Loucy (cell line): Measurements from ENCODE around the gene CPA1.

Experiments
- H2AFZ ChIP-seq: fragments of 200-600 bp; sonication (generic); 2 replicates; pipeline ENCODE4 v1.6.0; 2016; ENCODE audit warnings: antibody characterized with exemption, mild to moderate bottlenecking, low read length, moderate library complexity
- H3F3A ChIP-seq: fragments of 200-600 bp; 2 replicates; pipeline ENCODE4 v1.6.0; 2016; ENCODE audit warnings: antibody characterized with exemption, low read depth, mild to moderate bottlenecking
- H3K27me3 ChIP-seq: fragments of 200-600 bp; sonication (generic); 2 replicates; pipeline ENCODE4 v1.6.1; 2014; ENCODE audit warnings: low read length, mild to moderate bottlenecking; ENCODE audit not compliant: insufficient read depth, poor library complexity, severe bottlenecking
- H3K36me3 ChIP-seq: fragments of 200-600 bp; sonication (generic); 2 replicates; pipeline ENCODE4 v1.6.1; 2016; ENCODE audit warnings: low read length; ENCODE audit not compliant: insufficient read depth
- H3K4me1 ChIP-seq: fragments of 200-600 bp; sonication (generic); 2 replicates; pipeline ENCODE4 v1.5.1; 2014; ENCODE audit warnings: low read length, mild to moderate bottlenecking; ENCODE audit not compliant: insufficient read depth, poor library complexity, severe bottlenecking
- H3K4me2 ChIP-seq: fragments of 200-600 bp; sonication (generic); 2 replicates; pipeline ENCODE4 v1.6.0; 2014; ENCODE audit warnings: antibody characterized with exemption, low read length, low read depth, mild to moderate bottlenecking; ENCODE audit not compliant: poor library complexity, severe bottlenecking
- H3K4me3 ChIP-seq: fragments of 200-600 bp; sonication (generic); 2 replicates; pipeline ENCODE4 v1.5.1; 2014; ENCODE audit warnings: low read length, mild to moderate bottlenecking, mixed read lengths; ENCODE audit not compliant: poor library complexity, severe bottlenecking
- H3K79me2 ChIP-seq: fragments of 200-600 bp; sonication (generic); 2 replicates; pipeline ENCODE4 v1.6.1; 2014; ENCODE audit warnings: low read length; ENCODE audit not compliant: insufficient read depth
- H3K9ac ChIP-seq: fragments of 200-600 bp; sonication (generic); 2 replicates; pipeline ENCODE4 v1.6.0; 2014; ENCODE audit warnings: mild to moderate bottlenecking, low read depth, low read length, moderate library complexity; ENCODE audit not compliant: poor library complexity, severe bottlenecking
- H3K9me2 ChIP-seq: fragments of 200-600 bp; sonication (generic); replicated peaks from 2 replicates; pipeline ENCODE4 v1.6.1; 2016; ENCODE audit warnings: low read depth, low read length, mixed read lengths
- H3K9me3 ChIP-seq: fragments of 200-600 bp; sonication (generic); 2 replicates; pipeline ENCODE4 v1.6.1; 2014; ENCODE audit warnings: mild to moderate bottlenecking, antibody characterized with exemption, low read length, low read depth; ENCODE audit not compliant: insufficient read depth
- H4K20me1 ChIP-seq: fragments of 200-600 bp; sonication (generic); 2 replicates; pipeline ENCODE4 v1.6.0; 2014; ENCODE audit warnings: antibody characterized with exemption, low read length, mild to moderate bottlenecking; ENCODE audit not compliant: insufficient read depth, poor library complexity, severe bottlenecking
- EZH2phosphoT487 ChIP-seq: fragments of 200-600 bp; IDR thresholded peaks from 2 replicates; pipeline ENCODE4 v1.6.1; 2018; ENCODE audit warnings: antibody characterized with exemption, mild to moderate bottlenecking, moderate library complexity, borderline replicate concordance
- TF ChIP-seq, protein P1 (sequence below): fragments of 200-600 bp; sonication (generic); conservative IDR thresholded peaks from 2 replicates; pipeline ENCODE4 v1.5.1; 2014; ENCODE audit warnings: mild to moderate bottlenecking, antibody characterized with exemption, low read length

CPA1 gene

DNA sequence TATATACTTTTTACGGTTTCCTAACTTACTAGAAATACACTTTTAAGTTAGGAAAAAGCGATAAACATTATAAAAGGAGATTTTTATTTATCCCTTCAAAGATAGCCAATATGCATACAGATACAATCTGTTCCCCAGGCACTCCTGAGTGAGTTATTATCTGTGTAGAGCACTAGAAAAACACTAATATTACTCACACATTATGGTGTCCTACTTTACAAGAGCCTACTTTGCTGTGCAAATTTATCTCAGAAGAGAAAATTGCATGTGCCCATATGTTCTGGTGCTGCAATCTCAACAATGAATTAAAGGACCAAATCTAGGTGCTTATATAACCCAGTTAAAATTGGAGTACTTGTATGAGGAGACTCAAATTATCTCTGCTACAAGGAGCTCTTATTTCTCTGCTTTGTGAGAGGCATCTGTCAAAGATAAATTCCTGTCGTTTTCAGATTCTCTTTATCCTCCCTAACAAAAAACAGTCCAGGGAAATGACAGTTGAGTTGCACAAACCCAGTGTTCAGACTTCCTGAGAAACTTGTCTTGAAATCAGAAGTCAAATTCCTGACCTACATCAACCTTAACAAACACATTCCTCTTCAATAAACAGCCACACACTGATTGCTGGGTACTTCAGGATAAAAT is 28.9 kb downstream of the CPA1 start:
- Histone ChIP-seq H3K27me3 (no peaks in the 10 kb centered on the region), H3K9me2 (no peaks in the 10 kb centered on the region), H3K9ac (no peak overlapping the region), H3K36me3 (peaks cover 5% of the 10 kb centered on the region; the same call in 1 of the 2 replicates), H3K9me3 (no peaks in the 10 kb centered on the region), H3K4me2 (no peak overlapping the region), H3F3A (no peaks in the 10 kb centered on the region), H2AFZ (no peak overlapping the region), H3K4me3 (no peak overlapping the region), H3K4me1 (no peaks in the 10 kb centered on the region), H3K79me2 (no peaks in the 10 kb centered on the region), H4K20me1 (no peaks in the 10 kb centered on the region)
- TF ChIP-seq, protein P1, sequence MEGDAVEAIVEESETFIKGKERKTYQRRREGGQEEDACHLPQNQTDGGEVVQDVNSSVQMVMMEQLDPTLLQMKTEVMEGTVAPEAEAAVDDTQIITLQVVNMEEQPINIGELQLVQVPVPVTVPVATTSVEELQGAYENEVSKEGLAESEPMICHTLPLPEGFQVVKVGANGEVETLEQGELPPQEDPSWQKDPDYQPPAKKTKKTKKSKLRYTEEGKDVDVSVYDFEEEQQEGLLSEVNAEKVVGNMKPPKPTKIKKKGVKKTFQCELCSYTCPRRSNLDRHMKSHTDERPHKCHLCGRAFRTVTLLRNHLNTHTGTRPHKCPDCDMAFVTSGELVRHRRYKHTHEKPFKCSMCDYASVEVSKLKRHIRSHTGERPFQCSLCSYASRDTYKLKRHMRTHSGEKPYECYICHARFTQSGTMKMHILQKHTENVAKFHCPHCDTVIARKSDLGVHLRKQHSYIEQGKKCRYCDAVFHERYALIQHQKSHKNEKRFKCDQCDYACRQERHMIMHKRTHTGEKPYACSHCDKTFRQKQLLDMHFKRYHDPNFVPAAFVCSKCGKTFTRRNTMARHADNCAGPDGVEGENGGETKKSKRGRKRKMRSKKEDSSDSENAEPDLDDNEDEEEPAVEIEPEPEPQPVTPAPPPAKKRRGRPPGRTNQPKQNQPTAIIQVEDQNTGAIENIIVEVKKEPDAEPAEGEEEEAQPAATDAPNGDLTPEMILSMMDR, result no peak
- no peak for TF ChIP-seq EZH2phosphoT487

DNA sequence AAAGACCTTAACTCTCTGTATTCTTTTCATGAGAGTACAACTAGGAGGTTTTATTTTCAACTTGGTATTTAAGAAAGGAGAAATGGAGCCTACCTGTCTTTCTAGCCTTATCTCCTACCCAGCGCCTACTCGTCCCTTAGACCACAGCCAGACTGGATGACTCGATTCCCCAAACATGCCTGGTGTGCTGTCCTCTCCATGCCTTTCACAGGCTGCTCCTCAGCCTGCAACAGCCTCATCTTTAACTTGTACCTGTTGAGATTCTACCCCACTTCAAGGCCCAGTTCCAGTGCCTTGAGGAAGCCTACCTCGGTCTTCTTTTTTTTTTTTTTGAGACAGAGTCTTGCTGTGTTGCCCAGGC is 29.4 kb downstream of the CPA1 start:
- Histone ChIP-seq H3K9ac (no peak overlapping the region), H3K27me3 (no peaks in the 10 kb centered on the region), H3K79me2 (no peaks in the 10 kb centered on the region)

DNA sequence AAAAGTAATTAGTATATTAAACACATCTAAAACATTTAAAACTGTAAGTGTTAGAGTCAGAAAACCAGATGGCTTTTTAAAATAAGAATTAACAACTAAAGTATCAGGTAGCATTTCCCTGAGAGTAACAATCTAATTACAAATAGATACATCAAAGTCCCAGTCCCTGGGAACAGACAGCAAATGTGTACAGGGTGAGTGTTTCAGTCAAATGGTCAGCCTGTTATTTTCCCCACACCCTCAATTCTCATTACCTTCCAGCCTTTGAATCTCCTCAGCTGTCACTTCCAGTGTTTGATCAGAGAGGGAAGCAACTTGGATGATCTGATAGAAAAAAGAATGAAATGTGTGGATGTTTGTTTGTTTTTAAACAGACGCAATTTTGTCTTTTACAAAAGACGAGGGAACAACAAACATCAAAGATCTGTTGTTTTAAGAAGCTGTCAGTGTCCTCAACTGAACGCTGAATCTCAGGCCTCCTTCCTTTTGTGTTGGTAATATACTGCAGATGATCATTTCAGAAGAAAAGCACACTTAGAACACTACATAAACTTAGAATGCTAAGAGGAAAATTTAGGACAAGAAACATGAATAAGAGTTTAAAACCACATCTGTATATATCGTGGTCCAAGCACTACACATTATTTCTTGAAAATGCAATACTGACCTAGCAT is 30.7 kb downstream of the CPA1 start:
- no peaks in the 10 kb centered on the region for H4K20me1 ChIP-seq
- H2AFZ ChIP-seq, result no peak overlapping the region
- TF ChIP-seq EZH2phosphoT487, result no peak
- TF ChIP-seq, protein P1, result no peak
- H3K9ac ChIP-seq, result no peak overlapping the region
- H3K27me3 ChIP-seq, result no peaks in the 10 kb centered on the region
- H3K79me2 ChIP-seq, result no peaks in the 10 kb centered on the region
- no peaks in the 10 kb centered on the region for H3F3A ChIP-seq
- H3K9me2 ChIP-seq, result no peaks in the 10 kb centered on the region
- no peaks in the 10 kb centered on the region for H3K9me3 ChIP-seq
- H3K36me3 ChIP-seq, result peaks cover 5% of the 10 kb centered on the region; the same call in 1 of the 2 replicates
- peaks cover 13% of the 10 kb centered on the region for H3K4me1 ChIP-seq
- H3K4me2 ChIP-seq, result no peak overlapping the region
- no peak overlapping the region for H3K4me3 ChIP-seq

More for the DNA sequence above, 29.4 kb downstream of the CPA1 start:
- no peak overlapping the region for H3K4me3 ChIP-seq
- no peak overlapping the region for H2AFZ ChIP-seq
- H3F3A ChIP-seq, result no peaks in the 10 kb centered on the region
- no peak overlapping the region for H3K4me2 ChIP-seq
- H3K4me1 ChIP-seq, result peaks cover 4% of the 10 kb centered on the region
- peaks cover 5% of the 10 kb centered on the region; the same call in 1 of the 2 replicates for H3K36me3 ChIP-seq
- H3K9me3 ChIP-seq, result no peaks in the 10 kb centered on the region
- H3K9me2 ChIP-seq, result no peaks in the 10 kb centered on the region
- TF ChIP-seq, protein P1, result no peak
- TF ChIP-seq EZH2phosphoT487, result no peak
- H4K20me1 ChIP-seq, result no peaks in the 10 kb centered on the region
